Common myeloid progenitor, CD34-positive (primary cell): ENCODE measurements around the gene AHSG.
A peak's percentile ranks its signal among the peaks of the same experiment; 100 is the strongest.
"Not testable (repeated sequence)": the region's sequence is repeated elsewhere in the genome, so short reads cannot be mapped to it uniquely, and the experiment has no call there.

Experiments
- CTCF ChIA-PET: fragments of 350-600 bp; sonication (Branson Sonifier 250); formaldehyde crosslinking; loops from one replicate; lab custom pipeline; 2021; ENCODE audit warnings: antibody characterized with exemption; lab: Charles Lee
- POLR2A ChIA-PET: fragments of 350-600 bp; sonication (Branson Sonifier 250); formaldehyde crosslinking; loops from one replicate; lab custom pipeline; 2021; ENCODE audit warnings: antibody characterized with exemption; lab: Charles Lee
- DNase-seq, 3 donors: peaks; one replicate each; pipeline versions ENCODE4 v3.0.0 to v3.0.0-alpha.2; 2013
- H3K27ac ChIP-seq, 2 experiments: 1 replicate in 1 of 2; 2 replicates in 1 of 2; pipeline ENCODE4 v1.7.0; 2013; ENCODE audit warnings: inconsistent platforms in 2 of 2, low read length in 2 of 2, mild to moderate bottlenecking in 2 of 2, low read depth in 1 of 2, moderate library complexity in 1 of 2; ENCODE audit not compliant: severe bottlenecking in 2 of 2, insufficient read depth in 1 of 2, poor library complexity in 1 of 2
- H3K27me3 ChIP-seq, 5 experiments: replicated peaks in 2 of 5; 1 replicate in 3 of 5; 2 replicates in 2 of 5; pipeline versions ENCODE4 v1.6.1 to v1.7.0; 2013; ENCODE audit warnings: low read length in 4 of 5, mild to moderate bottlenecking in 2 of 5, moderate library complexity in 2 of 5, inconsistent platforms in 1 of 5; ENCODE audit not compliant: insufficient read depth in 5 of 5, control insufficient read depth in 4 of 5
- H3K36me3 ChIP-seq, 4 experiments: 1 replicate in 2 of 4; 2 replicates in 2 of 4; pipeline versions ENCODE4 v1.6.1 to v1.7.0; 2013; ENCODE audit warnings: low read length in 3 of 4, control low read depth in 1 of 4, mild to moderate bottlenecking in 1 of 4; ENCODE audit not compliant: control insufficient read depth in 4 of 4, insufficient read depth in 4 of 4
- H3K4me1 ChIP-seq, 4 experiments: 1 replicate in 3 of 4; 2 replicates in 1 of 4; pipeline versions ENCODE4 v1.6.1 to v1.7.1; 2013; ENCODE audit warnings: low read length in 3 of 4, mild to moderate bottlenecking in 3 of 4, control low read depth in 1 of 4, inconsistent platforms in 1 of 4, moderate library complexity in 1 of 4; ENCODE audit not compliant: control insufficient read depth in 4 of 4, insufficient read depth in 4 of 4; ENCODE audit errors: control extremely low read depth in 1 of 4
- H3K4me3 ChIP-seq, 7 experiments: 1 replicate in 4 of 7; 2 replicates in 3 of 7; pipeline versions ENCODE4 v1.5.1 to v1.7.0; 2013; ENCODE audit warnings: mild to moderate bottlenecking in 7 of 7, low read length in 6 of 7, moderate library complexity in 6 of 7, inconsistent platforms in 2 of 7, low read depth in 2 of 7, control low read depth in 1 of 7; ENCODE audit not compliant: insufficient read depth in 4 of 7, control insufficient read depth in 1 of 7; ENCODE audit errors: extremely low read depth in 1 of 7
- H3K9me3 ChIP-seq, 5 experiments: 1 replicate in 4 of 5; 2 replicates in 1 of 5; pipeline versions ENCODE4 v1.6.1 to v1.7.1; 2013; ENCODE audit warnings: low read length in 4 of 5, mild to moderate bottlenecking in 2 of 5, inconsistent platforms in 1 of 5, low read depth in 1 of 5, moderate library complexity in 1 of 5; ENCODE audit not compliant: control insufficient read depth in 4 of 5, insufficient read depth in 2 of 5; ENCODE audit errors: control extremely low read depth in 1 of 5
- WGBS: methylation state at CpG from one replicate; pipeline ENCODE4 v1.1.5; 2013; ENCODE audit not compliant: insufficient coverage; 5-methylcytosine and 5-hydroxymethylcytosine counted together

Gene AHSG

DNA sequence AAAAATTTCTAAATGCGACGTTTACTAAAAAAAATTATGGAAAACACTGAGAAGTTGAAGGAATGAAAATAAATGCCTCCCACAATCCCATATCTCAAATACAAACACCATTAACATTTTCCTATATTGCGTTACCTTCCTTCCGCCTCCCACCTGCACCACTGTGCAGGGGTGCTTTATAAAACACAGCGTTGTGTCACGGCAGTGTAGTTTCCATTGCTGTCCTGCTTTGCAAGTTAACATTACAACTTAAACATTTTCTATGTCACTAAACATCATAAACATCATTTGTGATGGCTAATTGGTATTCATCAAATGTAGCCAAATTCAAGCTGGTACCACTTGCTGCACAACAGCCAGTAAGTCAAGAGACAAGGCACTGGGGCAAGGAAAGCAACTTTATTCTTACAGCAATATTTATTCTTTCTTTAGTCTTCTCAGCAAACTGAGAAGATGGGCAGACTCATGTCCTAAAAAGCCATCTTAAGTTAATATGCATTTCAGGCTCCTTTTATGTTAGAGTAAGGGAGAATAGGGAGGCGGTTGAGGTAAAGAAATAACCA lies 15.1 kb downstream of the AHSG start:
- POLR2A ChIA-PET = no interaction called here
- Histone ChIP-seq H3K27ac (no peak overlapping the region), H3K27me3 (peaks cover 0 to 6% (median 0%) of the 10 kb centered on the region in 5 experiments), H3K4me1 (no peaks in the 10 kb centered on the region), H3K9me3 (no peaks in the 10 kb centered on the region), H3K36me3 (no peaks in the 10 kb centered on the region), H3K4me3 (no peak overlapping the region)
- 92% methylated on average over 5 of the region's 7 CpGs for WGBS
- CTCF ChIA-PET = no interaction called here
- no peak for DNase-seq

DNA sequence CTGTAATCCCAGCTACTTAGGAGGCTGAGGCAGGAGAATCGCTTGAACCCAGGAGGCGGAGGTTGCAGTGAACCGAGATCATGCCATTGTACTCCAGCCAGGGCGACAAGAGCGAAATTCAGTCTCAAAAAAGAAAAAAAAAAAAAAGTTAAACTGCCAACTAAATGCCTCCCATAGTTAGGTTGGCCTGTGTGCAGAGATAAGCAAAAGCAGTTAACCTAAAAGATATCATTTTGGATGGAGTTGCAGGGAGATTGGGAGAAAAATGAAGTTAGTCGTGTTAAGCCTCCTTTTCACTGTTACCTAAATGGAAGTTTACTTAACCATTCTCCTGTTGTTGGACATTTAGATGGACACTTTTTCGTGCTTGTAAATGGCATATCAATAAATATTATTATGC lies 15.9 kb downstream of the AHSG start:
- DNase-seq = peak in 1 of 3 donors; percentile 11
- H3K4me1 ChIP-seq = no peaks in the 10 kb centered on the region
- H3K27ac ChIP-seq = no peak overlapping the region
- WGBS = no CpG with 5 or more reads among the region's 7 CpGs
- H3K4me3 ChIP-seq = no peak overlapping the region
- POLR2A ChIA-PET = no interaction called here
- H3K36me3 ChIP-seq = no peaks in the 10 kb centered on the region
- peaks cover 0 to 6% (median 0%) of the 10 kb centered on the region in 5 experiments for H3K27me3 ChIP-seq
- no peaks in the 10 kb centered on the region for H3K9me3 ChIP-seq
- CTCF ChIA-PET = no interaction called here

DNA sequence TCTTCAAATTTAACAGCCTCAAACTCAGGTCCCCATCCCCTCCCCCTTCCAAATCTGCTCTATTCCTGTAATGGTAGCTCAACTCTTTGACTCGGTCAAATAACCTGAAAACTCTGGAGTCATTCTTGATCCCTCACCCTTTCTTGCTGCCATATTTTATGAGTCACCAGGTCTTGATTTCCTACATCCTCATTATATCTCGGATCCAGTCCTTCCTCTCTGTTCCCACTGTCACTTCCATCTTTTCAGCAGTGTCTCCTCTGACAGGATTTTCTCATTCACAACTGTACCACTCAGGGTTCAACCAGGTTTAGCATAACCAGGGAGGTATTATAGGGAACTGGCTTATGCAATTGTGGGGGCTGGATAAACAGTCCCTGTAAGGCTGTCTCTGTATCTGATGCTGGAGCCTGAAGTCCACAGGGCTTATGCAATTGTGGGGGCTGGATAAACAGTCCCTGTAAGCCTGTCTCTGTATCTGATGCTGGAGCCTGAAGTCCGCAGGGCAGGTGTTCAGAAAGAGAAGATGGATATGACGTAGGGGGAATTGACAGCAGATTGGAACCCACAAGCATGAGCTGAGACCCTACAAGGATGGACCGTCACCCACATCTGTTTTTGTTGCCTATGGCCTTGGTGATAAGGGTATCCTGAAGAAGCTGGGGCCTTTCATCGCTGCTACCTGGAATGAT lies 18.2 kb downstream of the AHSG start:
- POLR2A ChIA-PET = interaction anchor here (0.6 kb wide), 1 partner anchor 725 kb away, joined by 3 read pairs; no protein-coding TSS in a partner anchor
- DNase-seq = no peak
- peaks cover 0 to 3% (median 2%) of the 10 kb centered on the region in 5 experiments for H3K27me3 ChIP-seq
- CTCF ChIA-PET = interaction anchor here (1.0 kb wide), 1 partner anchor 15 kb away, joined by 4 read pairs; no protein-coding TSS in a partner anchor
- no peak overlapping the region for H3K27ac ChIP-seq
- 74% methylated on average over 5 of the region's 6 CpGs for WGBS
- no peaks in the 10 kb centered on the region for H3K36me3 ChIP-seq
- no peak overlapping the region for H3K4me3 ChIP-seq
- no peaks in the 10 kb centered on the region for H3K9me3 ChIP-seq
- H3K4me1 ChIP-seq = no peaks in the 10 kb centered on the region

DNA sequence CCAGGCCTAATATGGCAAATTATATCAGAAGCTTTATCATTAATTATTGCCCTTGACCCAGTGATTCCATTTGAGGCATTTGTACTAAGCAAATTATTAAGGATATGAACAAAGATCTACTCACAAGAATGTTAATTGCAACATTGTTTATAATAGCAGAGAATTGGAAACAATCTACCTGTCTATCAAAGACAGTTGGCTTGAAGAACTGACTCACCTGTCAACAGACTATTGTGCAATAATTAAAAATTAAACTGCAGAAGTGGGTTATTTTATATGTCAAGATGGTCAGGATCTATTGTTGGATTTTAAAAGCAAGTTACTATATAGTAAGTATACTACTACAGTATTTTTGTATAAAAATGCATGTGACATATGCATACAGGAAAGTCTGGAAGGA lies 20.6 kb downstream of the AHSG start:
- Histone ChIP-seq H3K4me1 (no peaks in the 10 kb centered on the region), H3K4me3 (no peak overlapping the region), H3K9me3 (no peaks in the 10 kb centered on the region), H3K27ac (no peak overlapping the region), H3K36me3 (no peaks in the 10 kb centered on the region), H3K27me3 (peaks cover 0 to 4% (median 0%) of the 10 kb centered on the region in 5 experiments)
- DNase-seq = no peak
- CTCF ChIA-PET = interaction anchor here (1.7 kb wide), 1 partner anchor 16 kb away, joined by 3 read pairs; no protein-coding TSS in a partner anchor
- POLR2A ChIA-PET = no interaction called here

DNA sequence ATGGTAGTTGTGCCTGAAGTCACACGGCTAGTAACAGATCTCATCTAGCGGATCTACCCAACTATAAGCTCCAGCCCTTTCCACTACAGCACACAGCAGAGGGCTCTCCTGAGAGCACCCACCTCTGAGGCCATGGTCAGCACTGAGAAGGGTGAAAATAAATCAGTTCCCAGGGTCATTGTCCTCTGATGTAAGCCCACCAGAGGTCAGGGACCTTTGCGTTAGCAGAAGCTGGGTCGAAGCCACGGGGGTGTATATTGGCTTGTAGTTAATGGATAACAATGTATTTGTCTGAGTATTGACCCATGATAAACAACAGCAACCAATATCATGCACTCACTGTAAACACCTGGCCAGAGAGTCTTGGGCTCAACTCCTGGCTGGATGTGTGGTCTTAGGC lies 21.3 kb downstream of the AHSG start:
- not testable (repeated sequence) for H3K27ac ChIP-seq, H3K4me3 ChIP-seq, DNase-seq, H3K4me1 ChIP-seq, H3K36me3 ChIP-seq, H3K27me3 ChIP-seq, H3K9me3 ChIP-seq
- CTCF ChIA-PET = interaction anchor here (1.2 to 1.7 kb wide), 2 partner anchors 16 to 19 kb away, joined by 3 to 4 read pairs; no protein-coding TSS in a partner anchor
- POLR2A ChIA-PET = interaction anchor here (0.6 kb wide), 1 partner anchor 169 kb away, joined by 4 read pairs; no protein-coding TSS in a partner anchor
- WGBS = no CpG with 5 or more reads among the region's 5 CpGs

DNA sequence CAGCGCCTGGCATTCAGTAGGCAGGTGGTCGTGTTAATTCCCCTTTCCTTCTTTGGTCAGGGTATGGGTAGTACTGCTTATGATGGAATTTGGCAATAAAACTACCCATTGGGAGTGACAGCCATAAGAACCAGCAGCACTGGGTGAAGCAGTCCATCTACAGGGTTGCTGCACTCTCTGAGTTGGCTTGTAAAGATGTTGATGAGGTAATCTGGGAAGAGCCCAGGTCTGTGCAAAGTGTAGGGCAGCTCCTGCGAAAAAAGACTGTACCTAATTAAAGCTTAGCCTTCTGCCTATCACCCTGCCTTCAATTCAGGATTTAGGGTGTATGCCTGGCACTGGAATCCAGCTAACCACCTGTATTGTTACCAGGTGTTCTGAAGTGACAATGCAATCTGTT lies 22.7 kb downstream of the AHSG start:
- CTCF ChIA-PET = no interaction called here

DNA sequence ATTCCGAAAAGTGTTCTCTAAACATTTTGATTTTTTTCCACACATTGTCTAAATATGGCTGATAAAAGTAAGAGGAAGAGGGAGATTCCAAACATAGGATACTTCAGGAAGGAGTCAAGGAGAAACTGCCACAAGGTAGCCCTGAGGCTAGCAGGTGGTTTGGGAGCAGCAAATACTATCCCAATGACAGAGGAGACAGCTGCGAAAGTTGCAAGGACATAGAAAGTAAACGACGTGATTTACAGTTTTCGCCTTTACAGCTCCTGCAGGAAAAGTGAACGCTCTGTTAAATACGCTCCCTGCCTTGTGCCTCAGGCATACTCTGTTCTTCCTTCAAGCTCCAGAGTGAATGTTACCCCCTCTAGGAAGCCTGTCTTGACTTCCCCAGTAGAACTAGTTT lies 23.7 kb downstream of the AHSG start:
- Histone ChIP-seq H3K9me3 (no peaks in the 10 kb centered on the region), H3K27me3 (peaks cover 0 to 4% (median 2%) of the 10 kb centered on the region in 5 experiments), H3K36me3 (no peaks in the 10 kb centered on the region), H3K4me3 (no peak overlapping the region), H3K27ac (no peak overlapping the region), H3K4me1 (no peaks in the 10 kb centered on the region)
- POLR2A ChIA-PET = no interaction called here
- 88% methylated on average over 6 of the region's 7 CpGs for WGBS
- CTCF ChIA-PET = interaction anchor here (1.1 kb wide), 1 partner anchor 22 kb away, joined by 3 read pairs; no protein-coding TSS in a partner anchor
- DNase-seq = no peak

More for the DNA sequence above, 22.7 kb downstream of the AHSG start:
- no peak for DNase-seq
- Histone ChIP-seq H3K4me1 (no peaks in the 10 kb centered on the region), H3K27me3 (peaks cover 0 to 4% (median 2%) of the 10 kb centered on the region in 5 experiments), H3K36me3 (no peaks in the 10 kb centered on the region), H3K9me3 (no peaks in the 10 kb centered on the region), H3K4me3 (no peak overlapping the region), H3K27ac (no peak overlapping the region)
- POLR2A ChIA-PET = no interaction called here
- 100% methylated on average over 1 of the region's 3 CpGs for WGBS
